Psoas muscle (tissue), 8 donors: ENCODE results near the gene TMEM150B. TPM values are rescaled to one million over a fixed set of nuclear protein-coding genes. Genes with fewer than 3 reads are reported as not detected.
A peak's percentile ranks its signal among the peaks of the same experiment; 100 is the strongest.

Experiments
- ATAC-seq, 4 donors: fragments of 200-7000 bp; cut with Tn5 transposase; one replicate each; pipeline ENCODE4 v1.9.1; 2020; ENCODE audit warnings: moderate library complexity in 3 of 4, mild to moderate bottlenecking in 2 of 4
- DNase-seq, 2 donors: peaks; one replicate each; pipeline ENCODE4 v3.0.0-alpha.2; 2020
- H3K27ac ChIP-seq: fragments of 200-600 bp; one replicate; pipeline ENCODE4 v1.8.0; 2022
- H3K27me3 ChIP-seq, 3 donors: fragments of 200-600 bp in 1 of 3; one replicate each; pipeline versions ENCODE4 v1.6.1 to v1.8.0; 2013 to 2022; ENCODE audit warnings: low read length in 2 of 3, mild to moderate bottlenecking in 2 of 3, moderate library complexity in 1 of 3; ENCODE audit not compliant: insufficient read depth in 3 of 3
- H3K36me3 ChIP-seq, 2 donors: fragments of 200-600 bp in 1 of 2; one replicate each; pipeline versions ENCODE4 v1.6.1 to v1.8.0; 2013 to 2022; ENCODE audit warnings: low read depth in 1 of 2, mild to moderate bottlenecking in 1 of 2, moderate library complexity in 1 of 2; ENCODE audit not compliant: insufficient read depth in 1 of 2
- H3K4me1 ChIP-seq: fragments of 200-600 bp; one replicate; pipeline ENCODE4 v1.8.0; 2022
- H3K4me3 ChIP-seq: fragments of 200-600 bp; one replicate; pipeline ENCODE4 v1.8.0; 2022; ENCODE audit warnings: mild to moderate bottlenecking
- H3K9me3 ChIP-seq: fragments of 200-600 bp; one replicate; pipeline ENCODE4 v1.8.0; 2022
- CTCF ChIP-seq: fragments of 200-600 bp; IDR thresholded peaks from one replicate; pipeline ENCODE4 v1.8.0; 2022; ENCODE audit warnings: antibody characterized with exemption
- WGBS, 3 donors: extraction: QIAGEN DNeasy Blood & Tissue Kit; methylation state at CpG; one replicate each; pipeline versions ENCODE4 v1.1.6 to v1.1.7; 2013; 5-methylcytosine and 5-hydroxymethylcytosine counted together
- intact Hi-C, 2 donors: fragments of 100-400 bp; cut with DNase I; formaldehyde crosslinking; loops; one replicate each; pipeline versions ENCODE4 v1.11.0 to v1.14.2; 2022
- polyA plus RNA-seq, 3 donors: library from polyadenylated mRNA; stranded (reverse); fragments of 200-250 nt; gene quantifications; one replicate each; pipeline ENCODE4 v1.2.3, GENCODE V29; 2013
- total RNA-seq, 4 donors: library from RNA; stranded (reverse); fragmentation: NEBNext Ultra II Directional in 2 of 4; extraction: Animal tissue kit (Norgen Biotek cat#: 25700) in 2 of 4; gene quantifications; one replicate each; pipeline versions ENCODE4 v1.2.1 to v1.2.4, GENCODE V29; 2021 to 2023
- donor health status: healthy with polysubstance abuse.
- donor health status: DM: no; HTN: no; CAD: no; lungs with moderate emphysema.
- donor health status: Bipolar disorder and iron deficiency.
- donor health status: healthy.
- donor health status: DM: yes; HTN: yes; CAD: no.
- donor health status: DM: no; HTN: no; CAD: no.
- donor health status: DM: no; HTN: no; CAD: no.
- donor health status: DM: yes; HTN: yes; CAD: no.

The TMEM150B gene
- total and polyA plus RNA-seq, 7 donors: 0.08 to 1.1 (median 0.38) TPM

DNA sequence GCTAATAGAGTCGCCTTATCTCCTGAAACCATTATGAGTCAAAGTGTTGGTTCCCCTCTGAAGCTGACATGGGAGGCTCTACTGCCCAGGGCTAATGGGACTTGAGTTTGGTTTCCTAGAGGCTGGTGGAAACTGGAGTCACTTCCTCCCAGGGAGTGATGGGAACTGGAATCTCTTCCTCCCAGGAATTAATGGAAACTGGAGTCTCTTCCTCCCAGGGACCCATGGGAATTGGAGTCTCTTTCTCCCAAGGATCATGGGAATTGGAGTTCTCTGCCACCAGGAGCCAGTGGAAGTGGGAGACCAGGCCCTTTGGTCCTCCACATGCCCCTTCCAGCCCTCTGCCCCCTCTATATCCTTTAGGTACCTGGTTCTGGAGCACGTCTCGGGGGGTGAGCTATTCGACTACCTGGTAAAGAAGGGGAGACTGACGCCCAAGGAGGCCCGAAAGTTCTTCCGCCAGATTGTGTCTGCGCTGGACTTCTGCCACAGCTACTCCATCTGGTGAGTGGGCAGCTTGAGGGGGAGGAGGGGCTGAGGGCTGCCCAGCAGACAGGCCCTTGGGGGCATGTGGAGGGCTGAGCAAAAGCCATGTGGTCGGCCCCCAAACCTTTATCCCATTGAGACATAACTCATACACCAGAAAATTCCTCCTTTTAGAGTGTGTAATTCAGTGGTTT is 35.9 kb downstream of the TMEM150B start:
- ATAC-seq (no peak), DNase-seq (no peak)
- H3K9me3 ChIP-seq: no peaks in the 10 kb centered on the region
- WGBS, 3 donors: 94 to 96% (median 94%) methylated on average over 9 of the region's 9 CpGs
- H3K4me1 ChIP-seq: no peaks in the 10 kb centered on the region
- intact Hi-C loops: no loop called here
- H3K36me3 ChIP-seq: no peaks in the 10 kb centered on the region
- TF ChIP-seq CTCF: no peak
- no peaks in the 10 kb centered on the region for H3K27me3 ChIP-seq
- H3K27ac ChIP-seq: no peak overlapping the region
- no peak overlapping the region for H3K4me3 ChIP-seq

DNA sequence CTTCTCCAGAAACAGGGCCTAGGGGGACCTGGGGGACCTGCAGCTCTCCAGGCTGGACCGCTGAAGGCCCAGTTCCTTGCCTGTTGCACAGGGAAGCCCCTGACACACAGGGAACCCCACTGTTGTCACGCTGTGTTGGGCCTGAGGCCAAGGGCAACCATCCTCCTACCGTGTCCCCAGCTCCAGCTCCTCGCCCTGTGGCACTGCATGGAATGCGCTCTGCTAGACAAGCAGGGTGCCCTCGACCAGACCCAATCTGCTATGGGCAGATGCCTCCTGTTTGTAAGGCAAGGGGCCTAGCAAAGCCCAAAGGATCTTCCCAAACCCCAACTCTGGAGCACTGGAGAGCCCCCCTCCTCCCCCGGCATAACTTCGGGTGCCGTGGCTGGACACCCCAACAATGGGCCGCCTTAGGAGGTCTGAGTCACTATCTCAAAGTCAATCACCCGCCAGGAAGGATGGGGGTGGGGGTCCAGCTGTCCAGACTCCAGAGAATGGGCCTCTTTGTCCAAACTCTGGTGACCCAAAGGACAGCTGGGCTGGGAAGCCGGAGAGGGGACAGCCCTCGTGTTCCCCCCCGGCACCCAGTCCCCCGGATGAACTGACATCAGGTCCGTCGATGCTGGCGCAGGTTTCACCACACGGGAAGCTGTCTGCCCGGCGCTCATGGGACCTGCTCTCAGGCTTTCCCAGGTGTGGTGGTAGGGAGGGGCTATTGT is 37.6 kb downstream of the TMEM150B start:
- intact Hi-C loops: no loop called here
- 64 to 71% (median 70%) methylated on average over 20 to 21 of the region's 21 CpGs for WGBS, 3 donors
- ATAC-seq (no peak), DNase-seq (no peak)
- no peak for TF ChIP-seq CTCF
- Histone ChIP-seq H3K27me3 (peaks cover 0 to 9% (median 4%) of the 10 kb centered on the region in 3 donors), H3K9me3 (no peaks in the 10 kb centered on the region), H3K36me3 (no peaks in the 10 kb centered on the region), H3K4me3 (no peak overlapping the region), H3K4me1 (no peaks in the 10 kb centered on the region), H3K27ac (no peak overlapping the region)

GRCh38 chr19:55285229-55285890 is 39.8 kb downstream of the TMEM150B start:
- 45 to 46% (median 46%) methylated on average over 16 to 18 of the region's 18 CpGs for WGBS, 3 donors
- Histone ChIP-seq H3K4me1 (no peaks in the 10 kb centered on the region), H3K4me3 (no peak overlapping the region), H3K36me3 (no peaks in the 10 kb centered on the region), H3K27me3 (peaks cover 0 to 11% (median 4%) of the 10 kb centered on the region in 3 donors), H3K9me3 (no peaks in the 10 kb centered on the region), H3K27ac (no peak overlapping the region)
- intact Hi-C loops: no loop called here
- ATAC-seq: no peak
- TF ChIP-seq CTCF: no peak
- DNase-seq: no peak

DNA sequence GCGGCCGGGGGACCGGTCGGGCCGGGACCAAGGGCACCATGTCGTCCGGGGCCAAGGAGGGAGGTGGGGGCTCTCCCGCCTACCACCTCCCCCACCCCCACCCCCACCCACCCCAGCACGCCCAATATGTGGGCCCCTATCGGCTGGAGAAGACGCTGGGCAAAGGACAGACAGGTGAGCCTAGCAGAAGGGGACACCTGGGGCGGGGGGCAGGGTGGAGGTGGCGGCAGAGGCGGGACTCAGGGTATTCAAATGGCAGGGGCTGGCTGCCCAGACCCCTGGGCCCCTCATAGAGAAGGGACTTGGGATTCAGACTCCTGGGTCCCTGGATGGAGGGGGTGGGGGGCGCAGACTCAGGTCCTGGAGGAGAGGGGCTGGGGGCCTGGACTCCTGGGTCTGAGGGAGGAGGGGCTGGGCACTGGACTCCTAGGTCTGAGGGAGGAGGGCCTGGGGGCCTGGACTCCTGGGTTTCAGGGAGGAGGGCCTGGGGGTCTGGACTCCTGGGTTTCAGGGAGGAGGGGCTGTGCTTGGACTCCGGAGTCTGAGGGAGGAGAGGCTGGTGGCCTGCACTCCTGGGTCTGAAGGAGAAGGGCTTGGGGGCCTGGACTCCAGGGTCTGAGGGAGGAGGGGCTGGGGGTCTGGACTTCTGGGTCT is 40.6 kb downstream of the TMEM150B start:
- 20 to 55% (median 30%) methylated on average over 7 to 16 of the region's 16 CpGs for WGBS, 3 donors
- Histone ChIP-seq H3K27ac (no peak overlapping the region), H3K9me3 (no peaks in the 10 kb centered on the region), H3K27me3 (peaks cover 0 to 11% (median 4%) of the 10 kb centered on the region in 3 donors), H3K36me3 (no peaks in the 10 kb centered on the region), H3K4me1 (no peaks in the 10 kb centered on the region), H3K4me3 (peak overlapping the region; percentile 38)
- ATAC-seq: no peak
- DNase-seq: no peak
- TF ChIP-seq CTCF: no peak
- intact Hi-C loops: no loop called here
